HG03378 (cell line): ENCODE results near the gene FCN3.

ENCODE experiments used
- ATAC-seq: cut with Tn5 transposase; IDR thresholded peaks from one replicate; pipeline ENCODE4 v1.9.1; 2021; ENCODE audit warnings: mild to moderate bottlenecking, moderate library complexity; ENCODE audit not compliant: unreplicated experiment

Gene FCN3

DNA sequence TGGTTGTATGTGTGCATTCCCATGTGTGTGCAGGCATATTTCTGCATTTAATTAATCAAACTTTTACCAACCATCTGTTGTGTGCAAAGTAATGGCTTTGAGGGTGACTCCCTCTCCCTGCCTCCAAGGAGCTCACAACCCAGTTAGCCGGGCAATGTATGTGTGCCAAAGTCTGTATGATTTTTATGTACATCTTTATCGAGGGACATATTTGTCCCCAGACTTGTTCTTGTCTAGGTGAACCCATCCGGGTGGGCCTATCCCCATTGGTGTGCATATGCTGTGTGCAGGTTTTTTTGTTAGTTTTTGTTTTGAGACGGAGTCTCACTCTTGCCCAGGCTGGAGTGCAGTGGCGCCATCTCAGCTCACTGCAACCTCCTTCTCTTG is 31.0 kb downstream of the FCN3 start:
- ATAC-seq: no peak

DNA sequence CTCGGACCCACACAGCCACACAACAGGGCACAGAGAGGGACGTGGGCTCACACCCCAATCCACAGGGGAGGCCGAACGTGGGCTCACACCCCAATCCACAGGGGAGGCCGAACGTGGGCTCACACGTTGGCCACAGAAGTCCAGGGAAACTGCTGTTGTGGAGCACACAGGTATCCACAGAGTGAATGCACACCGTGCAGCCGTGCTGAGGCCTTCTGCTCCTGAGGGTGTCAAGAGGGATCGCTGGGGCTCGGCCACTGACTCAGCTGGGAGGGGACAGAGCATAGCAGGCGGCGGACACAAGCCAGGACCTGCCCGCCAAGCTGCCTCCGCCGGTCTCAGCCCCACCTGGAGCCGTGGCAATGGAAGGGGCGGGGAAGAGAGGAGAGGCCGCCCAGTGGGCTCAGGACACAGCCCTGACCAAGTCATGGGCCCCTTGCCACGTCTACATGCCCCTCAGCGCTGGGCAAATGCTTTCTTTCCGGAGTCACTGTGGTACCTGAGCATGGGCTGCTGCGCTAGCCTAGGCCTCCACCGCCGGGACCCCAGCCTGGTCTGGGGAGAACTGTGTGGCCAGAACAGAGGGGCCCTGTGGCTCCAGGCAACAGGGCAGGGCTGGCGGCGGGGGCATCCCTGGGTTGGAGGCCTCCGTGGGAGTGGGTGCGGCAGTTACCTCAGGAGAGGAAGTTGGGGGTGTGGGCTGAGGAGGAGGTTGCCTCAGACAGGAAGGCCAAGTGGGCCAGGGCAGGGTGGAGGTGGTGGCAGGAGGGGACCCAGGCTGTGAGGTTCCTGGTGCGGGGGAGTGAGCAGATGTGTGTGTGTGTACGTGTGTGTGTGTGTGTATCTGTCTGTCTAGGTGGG is 31.6 kb downstream of the FCN3 start:
- no peak for ATAC-seq

DNA sequence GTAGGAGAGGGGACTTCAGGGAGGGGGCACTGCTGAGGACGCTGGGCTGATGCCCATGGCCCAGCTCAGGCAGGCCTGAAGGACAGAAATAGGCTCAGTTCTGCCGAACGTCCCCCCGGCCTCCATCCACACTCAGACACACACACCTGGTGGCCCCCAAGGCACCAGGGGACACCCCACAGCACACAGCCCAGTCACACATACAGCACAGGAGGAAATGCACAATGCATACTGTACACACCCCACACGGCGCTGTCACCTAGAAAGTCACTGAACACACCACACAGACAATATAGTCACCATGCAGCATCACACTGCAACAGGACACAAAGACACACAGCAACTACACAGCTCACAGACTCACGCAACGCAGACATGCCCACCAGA is 32.2 kb downstream of the FCN3 start:
- ATAC-seq: no peak

DNA sequence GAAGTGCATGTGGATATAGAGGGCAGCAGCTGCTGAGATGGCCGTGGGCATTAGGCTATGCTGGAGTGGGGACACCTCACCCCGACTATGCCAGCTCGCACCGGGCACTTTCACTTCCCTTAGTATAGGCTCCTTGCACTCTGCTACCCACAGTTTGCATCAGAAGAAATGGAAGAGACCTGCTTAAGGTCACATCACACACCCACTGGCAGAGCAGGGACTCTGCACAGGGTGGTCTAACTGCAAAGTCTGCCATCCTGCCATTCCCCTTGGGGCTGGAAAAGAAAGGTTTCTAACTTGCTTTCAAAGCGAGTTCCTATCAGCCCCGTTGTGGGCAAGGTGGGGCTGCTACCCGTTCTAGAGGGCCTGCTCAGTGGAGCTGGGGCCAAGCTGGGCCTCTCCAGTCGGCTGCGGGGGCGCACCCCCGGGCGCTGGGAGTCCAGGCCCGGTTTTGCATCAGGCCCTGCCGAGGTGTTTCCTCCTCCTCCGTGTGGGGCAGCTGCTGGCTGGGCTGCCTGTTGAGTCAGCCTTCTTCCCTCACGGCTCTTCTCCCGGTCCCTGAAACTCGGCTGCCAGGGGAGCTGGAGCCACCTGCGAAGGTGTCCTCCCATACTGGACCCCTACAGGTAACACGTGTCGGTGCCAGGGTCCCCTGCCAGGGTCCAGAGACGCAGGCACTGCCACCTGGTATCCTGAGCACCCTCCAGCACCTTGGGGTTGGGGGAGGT is 32.9 kb downstream of the FCN3 start, which contains the start of gene SYTL1:
TSS of gene SYTL1 (plus strand) at position 498 of the 728 bp plus-strand sequence. CDS start 3,313 bp downstream, outside the sequence.
- ATAC-seq: peak; percentile 43

DNA sequence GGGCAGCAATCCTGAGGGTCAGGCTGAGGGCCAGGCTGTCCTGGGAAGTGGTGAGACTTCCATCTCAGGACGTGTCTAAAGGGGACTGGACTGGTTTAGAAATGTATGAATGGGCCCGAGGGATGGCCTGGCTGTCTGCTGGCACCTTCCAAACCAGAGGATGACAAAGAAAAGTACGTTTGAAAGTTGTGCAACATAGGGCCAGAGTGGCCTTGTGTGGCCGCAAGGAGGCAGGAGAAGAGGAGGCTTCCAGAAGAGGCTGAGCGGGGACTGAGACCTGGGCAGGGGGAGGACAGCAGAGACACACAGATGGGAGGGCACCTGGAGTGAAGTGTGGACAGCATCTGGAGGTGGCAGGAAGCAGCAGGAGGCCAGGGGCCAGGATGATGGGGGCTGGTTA is 35.4 kb downstream of the FCN3 start:
- ATAC-seq: no peak

DNA sequence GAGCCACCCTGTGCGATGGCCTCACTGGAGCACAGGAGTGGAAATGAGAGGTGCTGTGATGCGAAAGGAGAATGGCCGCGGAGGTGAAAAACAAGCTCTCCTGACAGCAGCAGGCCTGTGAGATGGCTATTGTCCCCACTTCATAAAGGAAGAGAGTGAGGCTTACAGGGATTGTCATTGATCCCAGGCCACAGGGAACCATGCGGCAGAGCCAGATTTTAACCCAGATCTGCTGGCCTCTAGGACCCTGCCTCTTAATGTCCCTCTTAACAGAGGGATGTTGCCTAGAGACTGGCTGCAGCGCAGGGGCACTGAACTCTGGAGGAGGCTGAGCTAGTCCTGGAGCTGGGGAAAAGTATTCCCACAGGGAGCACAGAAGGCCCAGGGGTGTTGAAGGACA is 35.9 kb downstream of the FCN3 start:
- ATAC-seq: no peak

DNA sequence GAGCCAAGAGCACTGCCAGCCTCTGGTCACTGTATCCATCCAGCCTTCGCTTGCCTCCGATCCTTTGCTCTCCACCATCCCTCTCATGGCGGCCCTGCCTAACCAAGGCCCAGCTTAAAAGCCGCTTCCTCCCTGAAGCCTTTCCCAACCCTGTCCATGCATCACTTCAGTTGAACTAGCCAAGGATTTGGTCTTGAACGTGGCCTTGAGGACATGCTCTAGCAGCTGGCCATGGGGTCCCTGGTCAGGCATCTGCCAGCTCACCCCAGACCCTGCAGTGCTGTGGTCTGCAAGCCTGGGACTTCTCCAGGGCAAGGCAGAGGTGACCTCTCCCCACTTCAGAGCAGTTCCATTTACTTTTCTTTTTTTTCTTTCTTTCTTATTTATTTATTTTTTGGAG is 37.9 kb downstream of the FCN3 start:
- ATAC-seq: no peak

DNA sequence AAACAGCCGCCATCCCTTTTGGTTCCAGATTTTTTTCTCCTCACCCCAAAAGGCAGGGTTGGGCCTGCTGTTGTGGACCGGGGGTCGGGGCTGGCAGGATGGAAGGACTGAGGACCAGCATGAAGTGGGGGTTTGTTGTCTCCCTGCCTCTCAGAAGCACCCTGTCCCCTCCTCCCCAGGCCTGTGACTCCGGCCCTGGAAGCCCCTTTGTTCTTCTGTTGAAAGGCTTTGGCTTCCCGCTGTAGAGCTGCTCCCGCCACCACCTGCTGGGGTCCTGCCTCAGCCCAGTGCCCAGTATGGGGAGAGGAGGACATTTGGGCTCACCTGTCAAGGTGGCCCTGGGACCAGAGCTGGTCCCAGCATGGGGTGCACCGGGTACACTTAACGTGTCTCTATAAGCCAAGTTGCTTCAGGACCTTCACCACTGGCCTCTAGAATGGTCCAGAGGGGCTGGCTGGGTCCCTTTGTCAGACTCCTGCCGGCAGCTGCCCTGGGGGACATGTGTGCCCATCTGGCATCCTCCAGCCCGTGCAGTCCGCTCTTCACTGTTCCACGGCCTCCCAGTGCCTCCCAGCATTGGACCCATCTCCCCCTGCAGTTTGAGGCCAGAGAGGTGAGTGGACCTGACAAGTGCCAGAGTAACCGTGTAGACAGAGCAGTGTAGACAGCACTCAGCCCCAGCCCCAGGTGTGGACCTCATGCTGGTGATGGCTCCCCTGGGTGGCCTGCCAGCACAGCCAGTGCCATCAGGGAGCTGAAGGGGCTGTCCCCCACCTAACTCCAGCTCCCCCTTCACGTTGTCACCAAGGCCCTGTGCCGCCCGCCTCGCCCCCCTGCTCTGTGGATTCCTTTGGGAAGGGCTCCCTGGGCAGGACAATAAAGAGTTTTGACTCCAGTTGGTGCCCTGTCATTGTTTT is 38.9 kb downstream of the FCN3 start:
- ATAC-seq: no peak

DNA sequence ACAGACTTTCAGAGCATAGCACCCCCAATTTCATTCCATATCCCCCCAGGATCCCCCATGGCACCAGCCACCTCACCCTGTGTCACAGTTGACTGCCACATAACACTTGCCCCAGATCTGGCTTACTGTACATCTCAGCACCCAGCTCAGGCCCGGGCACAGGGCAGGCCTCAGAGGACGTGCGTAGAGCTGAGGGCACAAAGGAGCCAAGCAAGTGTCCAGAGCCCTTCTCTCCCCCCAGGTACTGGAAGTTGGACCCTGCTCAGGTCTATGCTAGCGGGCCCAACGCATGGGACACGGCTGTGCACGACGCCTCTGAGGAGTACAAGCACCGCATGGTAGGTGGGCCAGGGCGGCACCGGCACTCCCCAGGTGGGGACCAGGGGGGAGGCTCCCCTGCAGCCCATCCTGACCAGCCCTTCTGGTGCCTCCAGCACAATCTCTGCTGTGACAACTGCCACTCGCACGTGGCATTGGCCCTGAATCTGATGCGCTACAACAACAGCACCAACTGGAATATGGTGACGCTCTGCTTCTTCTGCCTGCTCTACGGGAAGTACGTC is 40.8 kb downstream of the FCN3 start:
- ATAC-seq: no peak

DNA sequence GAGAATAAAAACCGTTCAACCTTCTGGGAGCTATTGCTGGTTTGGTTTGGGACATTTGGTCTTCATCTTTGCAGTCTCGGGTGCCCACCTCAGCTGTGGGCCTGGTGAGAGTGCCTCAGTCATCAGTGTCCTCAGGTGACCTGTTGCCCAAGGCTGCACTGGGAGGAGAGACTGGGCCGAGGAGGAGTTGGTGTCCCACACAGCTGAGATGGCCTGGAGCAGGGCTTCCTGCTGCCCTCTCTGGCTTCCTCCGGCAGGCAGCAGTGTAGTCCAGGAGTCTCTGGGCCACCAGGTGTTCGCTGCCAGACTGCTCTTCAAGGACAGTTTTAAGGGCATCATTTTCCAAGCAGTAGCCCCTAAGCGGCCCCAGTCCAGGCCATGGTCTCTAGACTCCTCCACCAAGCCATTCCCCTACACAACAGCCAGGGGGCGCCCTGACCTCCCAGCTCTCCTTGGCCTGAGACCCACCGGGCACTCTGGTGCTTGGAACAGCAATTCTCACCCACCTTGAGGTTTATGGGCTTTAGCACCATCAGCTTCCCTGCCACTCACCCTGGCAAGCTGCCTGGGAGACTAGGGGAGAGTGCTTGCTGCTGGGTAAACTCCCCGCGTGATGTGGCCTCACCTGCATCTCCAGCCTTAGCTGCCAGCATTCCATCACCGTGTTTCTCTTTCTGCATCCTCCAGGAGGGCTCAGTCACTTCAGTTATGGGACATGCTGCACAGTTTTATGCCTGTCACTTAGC is 41.9 kb downstream of the FCN3 start:
- ATAC-seq: no peak

DNA sequence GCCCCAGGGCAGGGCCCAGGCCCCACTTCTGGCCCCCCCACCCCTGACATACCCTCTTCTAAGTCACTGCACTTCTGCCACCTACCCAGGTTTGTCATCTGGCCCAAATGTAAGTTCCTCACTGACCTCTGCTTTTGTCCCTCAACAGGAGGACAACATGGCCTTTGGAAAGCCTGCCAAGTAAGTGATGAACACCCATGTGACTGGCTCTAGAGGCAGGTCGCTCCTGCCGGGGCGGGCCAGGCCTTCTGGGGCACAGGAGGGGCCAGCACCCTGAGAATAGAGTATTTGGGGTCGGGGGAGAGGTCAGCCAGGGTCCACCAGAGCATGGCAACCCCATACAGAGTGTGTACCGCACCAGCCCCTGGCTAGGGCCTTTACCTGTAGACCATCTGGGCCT is 42.7 kb downstream of the FCN3 start:
- ATAC-seq: no peak

DNA sequence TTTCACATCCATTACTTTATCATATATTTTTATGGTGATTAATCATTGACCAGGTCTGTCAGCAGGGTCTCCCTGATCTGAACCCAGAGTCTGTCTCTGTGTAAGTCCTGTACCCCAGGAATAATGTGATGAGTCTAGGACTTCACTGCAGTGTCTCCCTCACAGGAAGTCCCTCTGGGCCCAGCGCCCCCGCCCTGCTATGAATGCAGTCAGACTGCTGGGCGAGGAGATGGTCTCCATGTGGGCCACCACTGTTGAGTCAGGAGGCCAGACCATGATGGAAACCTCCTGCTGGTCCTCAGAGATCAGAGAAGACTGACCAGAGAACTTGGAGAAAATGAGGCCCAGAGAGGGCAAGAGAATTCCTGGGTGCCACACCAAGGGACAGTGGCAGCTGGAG is 43.2 kb downstream of the FCN3 start:
- no peak for ATAC-seq

DNA sequence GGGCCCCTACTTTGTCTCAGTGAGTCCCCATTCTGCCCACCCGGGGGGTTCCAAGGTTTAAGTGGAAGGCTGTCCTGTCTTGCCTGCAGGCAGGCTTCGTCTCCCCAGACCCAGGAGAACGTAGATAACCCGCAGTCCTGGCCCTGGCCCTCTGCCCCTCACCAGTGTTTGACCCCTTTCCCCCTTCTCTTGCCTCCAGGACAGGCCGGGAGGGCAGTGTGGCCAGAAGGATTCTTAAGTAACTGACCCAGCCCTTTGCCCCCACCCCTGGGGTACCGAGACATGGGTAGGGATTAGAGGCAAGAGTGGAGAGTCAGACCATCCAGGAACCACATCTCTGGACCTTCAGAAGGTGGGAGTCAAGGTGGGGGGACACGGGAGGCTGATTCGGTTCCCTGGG is 43.8 kb downstream of the FCN3 start:
- ATAC-seq: no peak

DNA sequence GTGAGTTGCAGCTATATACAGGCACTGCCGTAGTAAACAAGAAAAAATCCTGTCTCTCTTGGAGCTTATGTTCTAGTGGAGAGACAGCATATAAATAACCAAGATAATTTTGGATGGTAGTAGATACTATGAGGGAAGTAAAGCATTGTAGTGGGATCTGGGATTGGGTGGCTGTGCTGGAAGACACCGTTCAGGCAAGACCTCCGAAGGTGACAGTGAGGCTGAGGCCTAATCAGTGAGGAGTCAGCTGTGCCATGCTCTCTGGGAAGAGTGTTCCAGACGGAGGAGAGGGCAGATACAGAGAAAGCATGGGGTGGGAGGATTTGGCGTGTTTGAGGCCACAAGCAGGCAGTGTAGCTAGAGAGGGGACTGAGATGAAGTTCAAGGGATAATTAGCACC is 46.7 kb downstream of the FCN3 start:
- ATAC-seq: no peak

DNA sequence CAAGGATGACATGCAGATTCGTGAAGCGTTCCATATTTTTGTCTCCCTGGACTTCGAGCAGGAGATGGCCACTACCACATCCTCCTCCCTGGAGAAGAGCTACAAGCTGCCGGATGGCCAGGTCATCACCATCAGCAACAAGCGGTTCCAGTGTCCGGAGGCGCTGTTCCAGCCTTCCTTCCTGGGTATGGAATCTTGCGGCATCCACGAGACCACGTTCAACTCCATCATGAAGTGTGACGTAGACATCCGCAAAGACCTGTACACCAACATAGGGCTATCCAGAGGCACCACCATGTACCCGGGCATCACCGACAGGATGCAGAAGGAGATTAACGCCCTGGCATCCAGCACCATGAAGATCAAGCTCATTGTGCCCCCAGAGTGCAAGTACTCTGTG is 49.3 kb downstream of the FCN3 start:
- no peak for ATAC-seq

DNA sequence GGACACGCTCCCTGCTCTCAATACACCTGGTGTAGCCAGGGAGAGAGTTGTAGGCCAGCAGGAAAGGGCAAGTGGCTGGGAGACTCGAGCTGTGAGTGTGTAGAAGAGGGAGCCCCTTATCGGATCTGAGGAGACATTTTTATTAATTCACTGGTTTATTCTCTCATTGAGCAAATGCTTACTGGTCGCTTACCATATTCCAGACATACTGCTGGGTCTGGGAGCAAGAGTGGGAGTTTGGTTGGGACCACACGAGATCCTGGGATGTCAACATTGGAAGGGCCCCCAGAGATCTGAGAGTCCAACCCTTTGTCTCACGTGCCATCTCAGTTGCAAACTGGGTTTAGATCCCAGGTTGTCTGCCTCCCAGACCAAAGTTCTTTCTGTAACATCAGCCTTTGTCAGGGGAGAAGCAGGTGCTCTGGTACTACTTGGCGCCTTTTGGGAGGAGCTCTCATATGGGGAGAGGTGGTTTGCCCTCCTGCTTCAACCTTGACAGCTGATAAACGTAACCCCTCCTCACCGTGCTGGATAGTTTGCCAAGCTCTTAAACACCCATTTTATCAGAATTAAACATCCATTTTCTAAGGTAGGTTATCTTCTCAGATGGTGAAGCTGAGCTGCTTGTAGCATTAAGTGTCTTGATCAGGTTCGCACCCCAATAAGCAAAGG is 51.9 kb downstream of the FCN3 start:
- no peak for ATAC-seq

DNA sequence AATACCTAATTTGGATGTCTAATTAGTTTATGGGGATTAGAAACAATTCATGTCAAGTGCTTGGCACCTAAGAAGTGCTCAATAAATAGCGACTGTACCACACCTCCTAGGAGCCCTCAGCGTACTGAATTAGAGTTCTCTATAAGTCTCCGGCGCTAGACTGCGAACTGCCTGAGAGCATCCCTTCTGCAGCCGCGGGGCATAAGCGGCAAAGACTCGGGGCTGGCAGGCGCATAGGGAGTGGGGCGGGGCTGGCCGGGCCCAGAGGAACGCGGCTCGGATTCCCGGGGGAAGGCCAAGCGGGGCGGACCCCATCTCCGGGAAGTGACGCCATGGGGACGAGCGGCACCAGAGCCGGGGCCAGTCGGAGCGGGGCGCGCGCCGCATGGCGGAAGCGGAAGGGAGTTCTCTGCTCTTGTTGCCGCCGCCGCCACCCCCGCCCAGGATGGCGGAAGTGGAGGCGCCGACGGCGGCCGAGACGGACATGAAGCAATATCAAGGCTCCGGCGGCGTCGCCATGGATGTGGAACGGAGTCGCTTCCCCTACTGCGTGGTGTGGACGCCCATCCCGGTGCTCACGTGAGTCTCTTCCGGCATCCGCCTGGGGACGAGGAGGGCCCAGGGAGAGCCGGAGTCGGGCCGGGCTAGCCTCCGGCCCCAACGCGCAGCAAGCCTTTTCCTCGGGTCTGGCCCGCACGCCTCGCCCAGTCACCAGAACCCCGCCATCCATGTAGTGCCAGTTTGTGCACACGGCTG is 52.6 kb downstream of the FCN3 start, which contains the start of gene TMEM222:
TSS of gene TMEM222 (plus strand) at position 351 of the 756 bp plus-strand sequence. CDS start at position 386, 35 bp downstream.
- ATAC-seq: peak; percentile 75
